Kidney epithelial cell (primary cell): ENCODE results near the gene ZG16B. TPM values are rescaled to one million over a fixed set of nuclear protein-coding genes. Genes with fewer than 3 reads are reported as not detected.
A peak's percentile ranks its signal among the peaks of the same experiment; 100 is the strongest.

Experiments used
- DNase-seq: peaks from one replicate; pipeline ENCODE4 v3.0.0-alpha.2; 2010; ENCODE audit warnings: low read depth
- H3K27me3 ChIP-seq: 2 replicates; pipeline ENCODE4 v1.6.0; 2011; ENCODE audit warnings: low read length; ENCODE audit not compliant: control insufficient read depth, insufficient read depth
- H3K36me3 ChIP-seq: 2 replicates; pipeline ENCODE4 v1.5.1; 2011; ENCODE audit warnings: low read length; ENCODE audit not compliant: control insufficient read depth, insufficient read depth
- H3K4me3 ChIP-seq: 2 replicates; pipeline ENCODE4 v1.5.1; 2011; ENCODE audit warnings: low read depth, mild to moderate bottlenecking, control low read depth, low read length
- CTCF ChIP-seq: IDR thresholded peaks from 2 replicates; pipeline ENCODE4 v1.5.1; 2011; ENCODE audit warnings: mild to moderate bottlenecking, moderate library complexity, low read length, control low read depth, inconsistent platforms; ENCODE audit not compliant: insufficient read depth, poor library complexity, severe bottlenecking
- total RNA-seq: library from RNA; depleted of rRNA; stranded (reverse); fragments of >200 nt; gene quantifications from 2 replicates; pipeline ENCODE4 v1.2.3, GENCODE V29; 2015

ZG16B gene
- total RNA-seq, 1 donor from 2014 or later: 1.1 TPM

DNA sequence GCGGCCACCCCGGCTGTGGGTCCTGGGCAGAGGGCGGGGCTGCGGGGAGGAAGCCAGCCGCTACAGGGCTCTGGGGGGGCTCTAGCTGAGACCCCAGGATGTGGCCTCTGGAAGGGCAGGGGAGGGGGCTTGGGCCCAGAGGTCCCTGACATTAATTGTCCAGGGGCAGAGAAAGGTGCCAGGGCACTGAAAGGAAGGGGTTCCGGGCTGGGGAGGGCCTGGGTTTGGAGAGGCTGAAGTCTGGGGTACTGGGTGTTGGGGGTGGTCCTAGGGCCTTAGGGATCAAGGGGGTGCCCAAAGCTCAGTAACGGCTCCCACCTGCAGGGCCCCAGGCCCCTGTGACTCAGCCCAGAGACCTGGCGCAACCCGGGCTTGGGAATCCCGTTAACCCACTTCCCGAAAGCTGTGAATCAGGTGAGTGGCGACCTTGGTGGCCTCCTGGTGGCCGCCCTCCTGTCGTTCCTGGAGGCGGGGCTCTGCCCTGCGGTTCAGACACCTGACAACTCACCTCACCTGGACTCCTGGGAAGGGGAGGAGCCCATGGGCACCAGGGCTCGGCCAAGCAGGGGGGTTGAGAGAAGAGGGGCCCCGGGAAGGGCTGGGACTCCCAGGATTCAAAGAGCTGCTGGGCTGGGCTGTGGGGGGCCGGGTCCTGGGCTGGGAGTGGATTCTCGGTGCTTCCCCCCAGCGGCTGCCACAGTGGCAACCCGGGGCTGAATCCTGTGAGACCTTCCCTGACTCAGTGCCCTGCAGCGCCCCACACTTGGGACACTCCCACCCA lies 28.3 kb downstream of the ZG16B start:
- peak overlapping the region; percentile 30 for H3K4me3 ChIP-seq
- no peak for DNase-seq

DNA sequence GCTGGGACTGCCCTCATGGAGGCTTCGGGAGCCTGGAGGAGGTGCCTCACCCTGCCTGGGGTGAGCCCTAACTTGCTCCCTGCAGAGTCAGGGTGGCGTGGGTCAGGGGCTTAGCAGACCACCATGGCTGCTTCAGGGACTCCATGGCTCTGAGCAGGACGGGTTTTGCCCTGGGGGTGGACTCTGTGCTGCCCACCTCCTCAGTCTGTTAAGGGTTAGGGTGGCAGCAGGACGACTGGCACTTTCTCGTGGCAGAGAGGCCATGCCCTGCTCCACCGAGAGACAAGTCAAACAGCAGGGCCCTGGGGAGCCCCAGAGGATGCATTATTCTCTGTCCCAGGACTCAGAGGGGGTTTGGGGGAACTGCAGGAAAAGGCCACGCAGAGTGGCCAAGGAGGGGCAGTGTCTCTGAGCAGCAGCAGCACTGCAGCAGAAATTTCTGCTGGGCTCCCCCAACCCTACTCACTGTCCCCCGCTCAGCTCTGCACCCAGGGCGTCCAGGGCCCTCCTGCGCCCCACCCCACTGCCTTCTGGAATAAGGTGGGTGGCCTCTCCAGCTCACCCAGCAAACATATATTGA lies 29.7 kb downstream of the ZG16B start:
- no peak for DNase-seq
- Histone ChIP-seq H3K4me3 (no peak overlapping the region), H3K36me3 (no peaks in the 10 kb centered on the region), H3K27me3 (no peaks in the 10 kb centered on the region)
- no peak for TF ChIP-seq CTCF

More for the DNA sequence above, 28.3 kb downstream of the ZG16B start:
- TF ChIP-seq CTCF: peak; percentile 40
- H3K27me3 ChIP-seq: no peaks in the 10 kb centered on the region
- no peaks in the 10 kb centered on the region for H3K36me3 ChIP-seq

- no peak for TF ChIP-seq CTCF
- H3K27me3 ChIP-seq: no peaks in the 10 kb centered on the region
- no peak overlapping the region for H3K4me3 ChIP-seq
- DNase-seq: no peak
- H3K36me3 ChIP-seq: no peaks in the 10 kb centered on the region
Observed at GRCh38 chr16:2860826-2861567, 30.9 kb downstream of the ZG16B start.

DNA sequence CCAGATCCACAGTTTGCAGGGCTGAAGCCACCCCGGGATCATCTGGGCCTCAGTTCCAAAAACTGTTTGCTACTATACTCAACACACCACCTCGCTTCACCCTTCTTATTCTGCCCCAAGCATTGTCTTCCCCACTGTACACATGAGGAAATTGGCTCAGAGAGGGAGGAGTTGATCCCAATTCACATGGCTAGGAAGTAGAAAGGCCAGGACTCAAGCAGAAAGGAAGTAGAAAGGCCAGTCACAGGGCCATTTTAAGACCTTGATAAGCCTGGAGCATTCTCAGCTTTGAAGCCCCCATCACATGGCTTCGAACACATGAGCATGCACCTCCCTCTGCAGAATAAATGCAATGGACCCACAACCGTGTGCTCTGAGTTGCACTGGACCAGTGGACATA lies 35.5 kb downstream of the ZG16B start:
- Histone ChIP-seq H3K27me3 (no peaks in the 10 kb centered on the region), H3K36me3 (no peaks in the 10 kb centered on the region), H3K4me3 (no peak overlapping the region)
- TF ChIP-seq CTCF: no peak
- DNase-seq: no peak

DNA sequence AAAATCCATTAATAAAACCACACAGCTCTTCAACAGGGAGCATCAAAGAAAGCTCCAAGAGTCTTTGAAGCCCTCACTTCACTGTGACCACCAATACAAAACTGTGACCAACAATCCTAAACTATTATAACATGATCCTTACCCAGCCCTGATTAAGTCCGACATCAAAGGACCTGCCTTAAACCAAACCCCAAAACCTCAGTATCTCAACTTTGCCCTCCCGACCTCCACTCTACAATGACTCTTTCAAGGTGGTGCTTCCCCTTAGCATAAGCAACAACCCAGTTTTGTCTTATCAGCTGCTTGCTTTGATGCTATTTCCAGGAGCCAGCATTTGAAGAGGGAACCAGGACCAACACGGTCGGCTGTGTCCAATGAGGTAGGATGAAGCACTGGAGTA lies 36.3 kb downstream of the ZG16B start:
- H3K27me3 ChIP-seq: no peaks in the 10 kb centered on the region
- DNase-seq: no peak
- TF ChIP-seq CTCF: no peak
- no peak overlapping the region for H3K4me3 ChIP-seq
- H3K36me3 ChIP-seq: no peaks in the 10 kb centered on the region
